GM21786 (cell line): ENCODE data around the gene LRP10.
A peak's percentile ranks its signal among the peaks of the same experiment; 100 is the strongest.
"Not testable (repeated sequence)": the region's sequence is repeated elsewhere in the genome, so short reads cannot be mapped to it uniquely, and the experiment has no call there.

Experiments used
- ATAC-seq: cut with Tn5 transposase; IDR thresholded peaks from one replicate; pipeline ENCODE4 v1.9.1; 2021; ENCODE audit not compliant: unreplicated experiment

LRP10 gene

GRCh38 chr14:22871224-22872032 is at the start of gene LRP10:
Gene LRP10, plus strand, starts transcription at chr14:22871740. Its CDS starts 564 bp downstream, at chr14:22872304.
- peak; percentile 74 for ATAC-seq

GRCh38 chr14:22822016-22822570 is 49.4 kb upstream of the LRP10 start:
- no peak for ATAC-seq

- peak; percentile 54 for ATAC-seq
These were observed 48.9 kb upstream of the LRP10 start for GRCh38 chr14:22822571-22823098.

- ATAC-seq: no peak
These were observed 46.7 kb upstream of the LRP10 start for GRCh38 chr14:22824711-22825359.

GRCh38 chr14:22829076-22829660 is 42.4 kb upstream of the LRP10 start:
- not testable (repeated sequence) for ATAC-seq

- peak; percentile 85 for ATAC-seq
These were observed 41.7 kb upstream of the LRP10 start, which contains the start of gene MRPL52 for GRCh38 chr14:22829661-22830442. Gene MRPL52, plus strand, starts transcription at chr14:22829887. Its CDS starts 26 bp downstream, at chr14:22829913.

GRCh38 chr14:22830443-22831010 is 41.0 kb upstream of the LRP10 start:
- no peak for ATAC-seq

- ATAC-seq: no peak
These were observed 36.0 kb upstream of the LRP10 start for GRCh38 chr14:22835505-22835904.

- no peak for ATAC-seq
These were observed 35.0 kb upstream of the LRP10 start, which contains the start of gene MMP14 for GRCh38 chr14:22836301-22837113. Gene MMP14, plus strand, starts transcription at chr14:22836585. Its CDS starts 233 bp downstream, at chr14:22836818.

GRCh38 chr14:22837114-22837749 is 34.3 kb upstream of the LRP10 start:
- no peak for ATAC-seq

- ATAC-seq: no peak
These were observed 33.6 kb upstream of the LRP10 start for GRCh38 chr14:22837750-22838538.

- ATAC-seq: no peak
These were observed 32.9 kb upstream of the LRP10 start for GRCh38 chr14:22838631-22839041.

GRCh38 chr14:22839159-22839779 is 32.3 kb upstream of the LRP10 start:
- ATAC-seq: no peak

- no peak for ATAC-seq
These were observed 30.2 kb upstream of the LRP10 start for GRCh38 chr14:22841311-22841710.

GRCh38 chr14:22841769-22842168 is 29.8 kb upstream of the LRP10 start:
- ATAC-seq: no peak

- ATAC-seq: no peak
These were observed 29.1 kb upstream of the LRP10 start for GRCh38 chr14:22842211-22843122.
